Measurements from ENCODE around the gene FRMD7.
"Not testable (repeated sequence)": the region's sequence is repeated elsewhere in the genome, so short reads cannot be mapped to it uniquely, and the experiment has no call there.

The FRMD7 gene, protein sequence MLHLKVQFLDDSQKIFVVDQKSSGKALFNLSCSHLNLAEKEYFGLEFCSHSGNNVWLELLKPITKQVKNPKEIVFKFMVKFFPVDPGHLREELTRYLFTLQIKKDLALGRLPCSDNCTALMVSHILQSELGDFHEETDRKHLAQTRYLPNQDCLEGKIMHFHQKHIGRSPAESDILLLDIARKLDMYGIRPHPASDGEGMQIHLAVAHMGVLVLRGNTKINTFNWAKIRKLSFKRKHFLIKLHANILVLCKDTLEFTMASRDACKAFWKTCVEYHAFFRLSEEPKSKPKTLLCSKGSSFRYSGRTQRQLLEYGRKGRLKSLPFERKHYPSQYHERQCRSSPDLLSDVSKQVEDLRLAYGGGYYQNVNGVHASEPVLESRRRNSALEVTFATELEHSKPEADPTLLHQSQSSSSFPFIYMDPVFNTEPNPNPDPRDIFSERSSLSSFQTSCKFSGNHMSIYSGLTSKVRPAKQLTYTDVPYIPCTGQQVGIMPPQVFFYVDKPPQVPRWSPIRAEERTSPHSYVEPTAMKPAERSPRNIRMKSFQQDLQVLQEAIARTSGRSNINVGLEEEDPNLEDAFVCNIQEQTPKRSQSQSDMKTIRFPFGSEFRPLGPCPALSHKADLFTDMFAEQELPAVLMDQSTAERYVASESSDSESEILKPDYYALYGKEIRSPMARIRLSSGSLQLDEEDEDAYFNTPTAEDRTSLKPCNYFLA

DNA sequence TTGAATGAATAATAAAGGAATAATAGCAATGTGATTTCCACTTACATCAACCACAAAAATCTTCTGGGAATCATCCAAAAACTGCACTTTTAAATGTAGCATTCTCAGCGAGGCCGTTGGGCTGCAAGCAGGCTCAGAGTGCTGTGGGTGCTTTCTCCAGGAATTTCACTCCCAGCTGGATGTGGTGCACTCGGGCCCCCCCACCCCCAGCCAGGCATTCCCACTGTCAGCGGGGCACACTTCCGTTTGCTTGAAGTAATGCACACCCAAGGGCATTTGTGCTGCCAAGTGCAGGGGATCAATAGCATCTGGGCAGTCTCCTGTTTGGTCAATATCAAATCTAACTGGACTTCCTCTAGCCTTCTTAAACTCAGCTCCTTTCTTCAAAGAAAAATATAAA is at the start of gene FRMD7:
Gene FRMD7, minus strand, starts transcription at position 278 of the 400 bp plus-strand sequence. Its CDS starts 176 bp downstream, at position 102.
- no peak for DNase-seq

DNA sequence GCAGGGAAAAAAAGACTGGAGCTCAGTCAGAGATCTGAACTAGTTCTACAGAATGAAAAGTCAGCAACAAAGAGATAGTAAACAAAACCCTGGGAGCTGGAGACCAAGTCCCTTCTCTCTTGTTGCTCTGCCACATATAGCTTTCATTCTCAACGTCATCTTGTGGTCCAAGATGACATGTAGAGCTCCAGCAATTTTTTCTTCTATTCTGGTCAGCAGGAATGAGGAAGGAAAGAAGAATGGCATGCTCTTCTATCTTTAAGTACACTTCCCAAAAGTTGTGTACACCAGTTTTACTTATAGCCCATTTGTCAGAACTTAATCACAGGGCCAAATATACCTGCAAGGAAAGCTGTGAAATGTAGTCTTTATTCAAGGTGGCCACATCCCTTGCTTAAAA is 45.8 kb upstream of the FRMD7 start:
- no peak for DNase-seq

- DNase-seq: no peak
Observed at GRCh38 chrX:132171881-132172280, 44.1 kb upstream of the FRMD7 start.

- no peak for DNase-seq
Observed at GRCh38 chrX:132171478-132171877, 43.7 kb upstream of the FRMD7 start.

- DNase-seq: no peak
Observed at GRCh38 chrX:132169554-132169953, 41.7 kb upstream of the FRMD7 start.

GRCh38 chrX:132165651-132166050 is 37.8 kb upstream of the FRMD7 start:
- DNase-seq: no peak

- DNase-seq: no peak
Observed at GRCh38 chrX:132165005-132165404, 37.2 kb upstream of the FRMD7 start.

DNA sequence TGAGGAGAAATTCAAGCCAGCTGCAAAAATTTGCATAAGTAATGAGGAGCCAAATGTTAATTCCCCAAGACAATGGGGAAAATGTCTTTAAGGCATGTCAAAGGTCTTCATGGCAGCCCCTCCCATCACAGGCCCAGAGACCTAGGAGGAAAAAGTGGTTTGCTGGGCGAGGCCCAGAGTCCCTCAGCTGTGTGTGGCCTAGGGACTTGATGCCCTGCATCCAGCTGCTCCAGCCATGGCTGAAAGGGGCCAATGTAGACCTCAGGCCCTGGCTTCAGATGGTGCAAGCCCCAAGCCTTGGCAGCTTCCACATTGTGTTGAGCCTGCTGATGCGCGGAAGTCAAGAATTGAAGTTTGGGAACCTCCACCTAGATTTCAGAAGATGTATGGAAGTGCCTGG is 35.3 kb upstream of the FRMD7 start:
- DNase-seq: not testable (repeated sequence)

DNA sequence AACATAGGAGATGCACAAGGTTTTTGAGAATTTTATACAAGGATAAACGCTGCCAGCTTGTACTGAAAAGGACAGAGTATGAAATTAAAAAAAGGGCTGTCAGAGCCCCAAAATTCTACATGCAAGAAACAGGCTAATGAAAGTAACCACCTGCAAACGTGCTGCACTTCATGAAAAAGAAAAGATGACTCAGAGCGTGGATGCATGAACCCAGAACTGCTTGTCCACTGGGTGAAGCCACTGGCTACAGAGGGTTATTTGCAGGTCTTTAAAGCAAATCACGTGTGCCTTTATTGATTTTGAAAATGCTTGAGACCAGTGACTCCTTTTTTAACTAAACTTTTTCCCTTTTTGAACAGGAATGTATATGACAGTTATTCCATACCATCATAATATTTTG is 25.3 kb upstream of the FRMD7 start:
- DNase-seq: no peak

GRCh38 chrX:132146456-132146855 is 18.6 kb upstream of the FRMD7 start:
- DNase-seq: no peak

DNA sequence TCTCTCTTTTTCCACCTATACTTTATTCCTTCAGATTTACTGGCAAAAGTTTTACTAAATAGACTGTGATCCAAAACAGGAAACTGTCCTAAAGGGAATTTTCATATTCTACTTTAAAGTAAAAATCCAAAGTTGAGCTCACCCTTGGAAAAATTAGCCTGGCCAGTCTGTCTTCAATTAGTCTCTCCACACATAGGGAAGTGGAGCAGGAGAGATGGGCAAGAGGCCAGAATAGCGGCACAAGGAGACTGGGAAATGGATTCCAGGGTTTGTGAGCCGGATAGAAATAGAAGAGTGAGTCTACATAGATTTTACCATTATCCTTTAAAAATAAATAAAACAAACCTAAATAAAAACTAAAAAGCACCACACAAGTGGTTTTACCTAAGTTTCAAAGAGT is 16.2 kb upstream of the FRMD7 start:
- DNase-seq: no peak

DNA sequence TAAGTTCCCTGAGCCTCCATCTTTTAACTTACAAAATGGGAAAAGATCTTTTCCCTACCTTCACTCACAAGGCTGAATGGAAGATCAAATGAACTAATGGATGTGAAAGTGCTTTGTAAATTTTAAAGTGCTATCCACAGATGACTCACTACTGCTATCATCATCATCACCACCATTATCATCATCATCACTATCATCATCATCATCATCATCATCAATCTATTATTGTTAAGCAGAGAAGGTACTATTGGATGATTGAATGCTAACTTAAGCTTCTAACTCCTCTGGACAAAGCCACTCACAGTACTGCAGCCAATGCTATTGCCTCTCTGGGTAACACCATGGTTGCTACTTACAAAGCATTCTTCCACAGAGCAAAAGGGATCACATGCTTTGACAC is 1.9 kb downstream of the FRMD7 start:
- no peak for DNase-seq

DNA sequence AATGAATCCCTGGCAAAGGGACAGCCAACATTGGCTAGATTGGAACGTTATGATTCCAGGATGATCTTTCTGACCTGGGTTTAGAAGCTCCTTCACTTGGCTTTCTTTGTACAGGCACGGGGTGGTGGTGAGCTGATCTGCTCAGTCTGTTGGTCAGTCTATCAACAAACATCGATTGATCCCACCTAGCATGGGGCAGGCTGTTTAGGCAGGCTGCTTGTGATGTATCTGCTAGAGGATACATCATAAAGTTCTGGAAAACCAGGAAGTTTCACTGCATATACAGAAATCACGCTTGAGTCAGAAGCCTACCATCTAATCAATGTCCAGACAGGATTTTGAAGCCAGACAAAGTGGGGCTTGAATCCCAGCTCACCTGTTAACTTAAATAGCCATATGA is 6.9 kb downstream of the FRMD7 start:
- no peak for DNase-seq

- no peak for DNase-seq
Observed at GRCh38 chrX:132119821-132120515, 7.9 kb downstream of the FRMD7 start.

GRCh38 chrX:132119283-132119682 is 8.5 kb downstream of the FRMD7 start:
- DNase-seq: no peak

DNA sequence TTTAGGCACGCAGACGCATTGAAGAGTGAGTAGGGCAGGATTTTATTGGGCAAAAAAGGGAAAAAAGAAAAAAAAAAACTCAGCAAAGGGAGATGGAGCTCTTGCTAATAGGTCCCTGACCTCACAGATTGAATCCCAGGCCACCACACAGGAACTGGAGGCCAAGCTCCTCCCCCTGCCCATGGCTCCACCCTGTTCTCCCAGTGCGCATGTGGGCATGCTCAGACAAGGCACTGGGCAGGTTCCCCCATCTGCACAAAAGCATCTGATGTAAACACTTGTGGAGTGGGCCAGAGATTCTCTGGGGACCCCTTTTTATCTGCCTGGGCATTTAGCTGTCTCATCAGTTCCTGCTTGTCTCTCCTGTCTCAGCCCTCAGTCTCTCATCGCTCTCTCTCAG is 9.5 kb downstream of the FRMD7 start:
- DNase-seq: no peak

- no peak for DNase-seq
Observed at GRCh38 chrX:132115792-132116191, 12.0 kb downstream of the FRMD7 start.

DNA sequence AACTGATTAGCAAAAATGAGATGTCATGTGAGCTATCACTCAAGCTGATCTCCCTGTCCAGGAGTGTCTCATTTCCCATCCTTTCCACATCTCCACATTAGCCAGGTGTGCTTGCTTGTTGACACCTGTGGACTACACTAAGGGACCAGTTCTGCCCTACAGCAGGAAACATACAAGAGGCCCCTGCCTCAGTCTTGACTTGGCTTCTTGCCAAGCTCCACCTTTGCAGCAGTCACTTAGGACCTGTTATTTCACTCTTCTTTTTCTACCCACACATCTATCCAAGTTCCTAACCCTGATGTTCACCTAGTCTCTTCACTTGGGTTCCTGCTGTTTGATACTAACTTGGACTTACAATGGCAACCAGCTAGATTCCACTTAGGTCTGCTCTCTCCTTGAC is 13.2 kb downstream of the FRMD7 start:
- DNase-seq: no peak

GRCh38 chrX:132107291-132107690 is 20.5 kb downstream of the FRMD7 start:
- DNase-seq: no peak

DNA sequence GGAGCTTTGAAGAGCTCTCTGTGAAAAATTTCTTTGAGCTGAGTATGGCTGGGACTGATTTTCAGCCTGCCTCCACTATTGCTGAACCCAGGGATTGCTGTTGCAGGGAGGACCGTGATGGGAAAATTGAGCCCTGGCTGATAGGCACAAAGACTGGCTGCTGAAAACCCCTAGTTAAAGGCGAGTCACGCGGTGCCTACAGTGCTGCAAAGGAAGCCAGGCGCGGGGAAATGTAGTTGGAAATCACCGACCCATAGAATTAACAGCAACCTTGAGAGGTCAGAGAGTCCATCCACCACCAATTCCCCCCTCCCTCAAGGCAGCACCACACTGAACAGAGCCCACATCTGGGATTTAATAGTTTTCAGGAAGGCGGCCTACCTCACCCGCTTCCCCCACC is 26.0 kb downstream of the FRMD7 start:
- DNase-seq: no peak

GRCh38 chrX:132101206-132101605 is 26.6 kb downstream of the FRMD7 start:
- DNase-seq: no peak

- not testable (repeated sequence) for DNase-seq
Observed at GRCh38 chrX:132098704-132099103, 29.1 kb downstream of the FRMD7 start.

DNA sequence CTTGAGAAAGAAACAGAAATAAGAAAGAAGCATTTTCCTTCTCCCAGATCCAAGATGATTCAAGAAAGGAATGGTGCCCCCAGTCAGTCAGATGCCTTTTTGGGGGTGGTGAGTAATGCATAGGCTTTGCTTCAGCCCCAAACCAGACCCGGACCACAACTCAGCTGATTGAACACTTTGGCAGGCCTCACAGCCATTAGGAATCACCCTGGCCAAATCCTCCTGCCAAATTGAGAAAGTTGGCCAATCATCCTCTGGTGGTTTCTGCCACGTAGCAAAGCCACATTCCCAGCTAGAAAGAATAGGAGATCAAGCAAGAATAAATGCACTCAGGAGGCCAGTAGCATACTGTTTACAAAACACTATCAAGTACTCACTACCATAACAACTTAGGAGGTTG is 33.7 kb downstream of the FRMD7 start:
- no peak for DNase-seq
